ENCODE results near the gene NCKIPSD.
A peak's percentile ranks its signal among the peaks of the same experiment; 100 is the strongest.
"Not testable (repeated sequence)": the region's sequence is repeated elsewhere in the genome, so short reads cannot be mapped to it uniquely, and the experiment has no call there.

The NCKIPSD gene

DNA sequence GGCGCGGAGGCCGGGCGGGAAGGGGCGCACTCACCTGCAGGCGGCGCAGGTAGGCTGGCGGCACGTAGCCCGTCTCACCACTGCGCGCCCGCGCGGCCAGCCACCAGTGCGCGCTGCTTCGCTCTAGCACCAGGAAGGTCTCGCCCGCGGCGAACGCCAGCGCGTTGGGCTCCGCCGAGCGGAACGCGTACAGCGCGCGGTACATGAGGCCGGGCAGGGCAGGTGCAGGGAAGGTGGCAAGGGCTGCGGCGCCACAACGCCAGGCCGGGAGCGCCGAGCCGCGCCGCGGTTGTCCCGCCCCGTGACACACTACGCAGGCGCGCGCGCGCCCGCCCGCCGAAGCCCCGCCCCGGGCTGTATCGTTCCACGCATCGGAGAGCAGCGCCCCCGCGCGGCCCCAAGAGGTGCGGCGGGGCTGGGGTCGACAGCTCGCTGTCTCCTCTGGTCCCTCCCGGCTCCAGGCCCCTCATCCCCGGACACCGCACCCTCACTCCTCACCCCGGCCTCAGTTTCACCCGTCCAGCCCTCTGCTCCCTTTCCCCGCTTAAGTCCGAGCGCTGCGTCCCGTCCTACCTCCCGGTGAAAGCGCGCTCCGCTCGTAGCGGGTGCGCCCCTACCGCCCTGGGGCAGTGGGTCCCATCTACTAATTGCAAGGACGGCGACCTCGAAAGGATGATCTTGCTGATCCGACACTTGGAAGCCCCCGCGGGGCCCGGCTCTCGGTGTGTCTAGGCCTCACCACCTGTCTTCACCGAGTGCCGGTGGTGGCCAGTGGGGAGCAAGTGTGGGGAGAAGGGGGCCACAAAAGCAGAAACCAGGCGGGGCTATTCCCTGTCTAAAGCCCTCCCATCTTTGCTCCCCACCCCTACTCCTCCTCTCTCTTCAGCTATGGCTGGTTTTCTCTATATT lies at the start of gene NCKIPSD:
NCKIPSD (minus strand) TSS at position 313 of the 909 bp plus-strand sequence; CDS start at position 205, 108 bp downstream.
- peak; percentile 81 for DNase-seq

DNA sequence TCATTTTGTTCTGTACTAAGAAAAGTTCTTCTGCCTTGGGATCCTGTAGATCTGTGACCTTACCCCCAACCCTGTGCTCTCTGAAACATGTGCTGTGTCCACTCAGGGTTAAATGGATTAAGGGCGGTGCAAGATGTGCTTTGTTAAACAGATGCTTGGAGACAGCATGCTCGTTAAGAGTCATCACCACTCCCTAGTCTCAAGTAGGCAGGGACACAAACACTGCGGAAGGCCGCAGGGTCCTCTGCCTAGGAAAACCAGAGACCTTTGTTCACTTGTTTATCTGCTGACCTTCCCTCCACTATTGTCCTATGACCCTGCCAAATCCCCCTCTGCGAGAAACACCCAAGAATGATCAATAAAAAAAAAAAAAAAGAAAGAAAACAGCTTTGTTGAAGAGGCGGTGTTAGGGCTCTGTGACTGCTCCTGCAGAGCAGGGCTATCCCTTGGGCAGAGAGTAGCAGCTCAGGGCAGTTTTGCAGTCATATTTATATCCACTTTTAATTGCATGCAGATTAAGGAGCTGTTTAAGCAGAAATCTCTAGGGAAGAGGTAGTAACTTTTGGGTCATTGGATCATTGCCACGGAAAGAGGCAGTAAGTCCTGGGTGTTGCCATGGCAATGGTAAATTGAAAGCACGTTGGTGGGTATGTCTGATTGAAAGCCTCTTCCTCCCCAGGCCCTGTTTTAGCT lies 49.5 kb upstream of the NCKIPSD start:
- not testable (repeated sequence) for DNase-seq

DNA sequence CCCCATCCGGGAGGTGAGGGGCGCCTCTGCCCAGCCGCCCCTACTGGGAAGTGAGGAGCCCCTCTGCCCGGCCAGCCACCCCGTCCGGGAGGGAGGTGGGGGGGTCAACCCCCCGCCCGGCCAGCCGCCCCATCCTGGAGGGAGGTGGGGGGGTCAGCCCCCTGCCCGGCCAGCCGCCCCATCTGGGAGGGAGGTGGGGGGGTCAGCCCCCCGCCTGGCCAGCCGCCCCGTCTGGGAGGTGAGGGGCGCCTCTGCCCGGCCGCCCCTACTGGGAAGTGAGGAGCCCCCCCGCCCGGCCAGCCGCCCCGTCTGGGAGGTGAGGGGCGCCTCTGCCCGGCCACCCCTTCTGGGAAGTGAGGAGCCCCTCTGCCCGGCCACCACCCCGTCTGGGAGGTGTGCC lies 48.8 kb upstream of the NCKIPSD start:
- DNase-seq = not testable (repeated sequence)

DNA sequence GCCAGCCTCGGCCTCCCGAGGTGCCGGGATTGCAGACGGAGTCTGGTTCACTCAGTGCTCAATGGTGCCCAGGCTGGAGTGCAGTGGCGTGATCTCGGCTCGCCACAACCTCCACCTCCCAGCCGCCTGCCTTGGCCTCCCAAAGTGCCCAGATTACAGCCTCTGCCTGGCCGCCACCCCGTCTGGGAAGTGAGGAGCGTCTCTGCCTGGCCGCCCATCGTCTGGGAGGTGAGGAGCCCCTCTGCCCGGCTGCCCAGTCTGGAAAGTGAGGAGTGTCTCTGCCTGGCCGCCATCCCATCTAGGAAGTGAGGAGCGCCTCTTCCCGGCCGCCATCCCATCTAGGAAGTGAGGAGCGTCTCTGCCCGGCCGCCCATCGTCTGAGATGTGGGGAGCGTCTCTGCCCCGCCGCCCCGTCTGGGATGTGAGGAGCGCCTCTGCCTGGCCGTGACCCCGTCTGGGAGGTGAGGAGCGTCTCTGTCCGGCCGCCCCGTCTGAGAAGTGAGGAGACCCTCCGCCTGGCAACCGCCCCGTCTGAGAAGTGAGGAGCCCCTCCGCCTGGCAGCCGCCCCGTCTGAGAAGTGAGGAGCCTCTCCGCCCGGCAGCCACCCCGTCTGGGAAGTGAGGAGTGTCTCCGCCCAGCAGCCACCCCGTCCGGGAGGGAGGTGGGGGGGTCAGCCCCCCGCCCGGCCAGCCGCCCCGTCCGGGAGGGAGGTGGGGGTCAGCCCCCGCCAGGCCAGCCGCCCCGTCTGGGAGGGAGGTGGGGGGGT lies 48.2 kb upstream of the NCKIPSD start:
- DNase-seq = not testable (repeated sequence)

DNA sequence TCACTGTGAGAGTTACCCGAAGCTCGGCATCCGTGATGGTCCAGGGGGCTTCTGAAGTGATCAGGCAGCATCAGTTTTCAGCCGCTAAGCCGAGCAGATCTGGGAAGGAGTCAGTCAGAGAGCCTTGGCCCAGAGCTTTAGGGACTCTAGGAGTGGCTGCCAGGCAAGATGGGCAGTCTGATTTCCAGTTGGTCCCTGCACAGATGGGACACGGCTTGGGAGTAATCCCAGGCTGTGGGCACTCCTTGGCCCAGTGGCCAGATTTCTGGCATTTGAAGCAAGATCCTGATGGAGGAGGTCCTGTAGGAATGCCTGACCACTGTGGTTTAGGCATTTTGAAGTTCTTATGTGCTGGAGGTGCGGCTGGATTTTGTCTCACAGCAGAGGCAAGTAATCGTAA lies 41.8 kb upstream of the NCKIPSD start:
- no peak for DNase-seq

DNA sequence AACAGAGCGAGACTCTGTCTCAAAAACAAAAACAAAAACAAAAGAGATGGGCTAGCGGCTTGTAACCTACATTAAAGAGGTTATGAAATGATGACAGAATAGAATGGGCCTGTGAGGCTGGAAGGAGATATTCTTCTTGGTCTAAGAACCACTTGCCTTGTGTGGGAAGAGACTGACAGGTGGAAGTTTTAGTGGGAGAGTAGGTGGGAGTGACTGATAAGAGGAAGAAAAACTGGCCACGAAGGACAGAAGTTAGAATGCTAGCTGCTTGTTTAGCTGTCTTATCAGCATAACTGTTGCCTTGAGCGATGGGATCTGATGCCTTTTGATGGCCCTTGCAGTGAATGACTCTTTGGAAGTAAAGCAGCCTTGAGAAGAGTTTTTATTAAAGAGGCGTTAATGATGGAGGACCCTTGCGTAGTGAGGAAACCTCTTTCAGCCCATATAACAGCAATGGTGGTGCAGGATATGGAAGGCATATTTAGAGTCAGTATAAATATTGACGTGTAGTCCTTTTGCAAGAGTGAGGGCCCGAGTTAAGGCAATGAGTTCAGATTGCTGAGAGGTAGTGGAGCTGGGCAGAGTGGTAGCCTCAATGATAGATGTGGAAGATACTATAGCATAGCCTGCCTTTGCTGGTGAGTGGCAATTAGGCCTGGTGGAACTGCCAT lies 39.6 kb upstream of the NCKIPSD start:
- DNase-seq = not testable (repeated sequence)

DNA sequence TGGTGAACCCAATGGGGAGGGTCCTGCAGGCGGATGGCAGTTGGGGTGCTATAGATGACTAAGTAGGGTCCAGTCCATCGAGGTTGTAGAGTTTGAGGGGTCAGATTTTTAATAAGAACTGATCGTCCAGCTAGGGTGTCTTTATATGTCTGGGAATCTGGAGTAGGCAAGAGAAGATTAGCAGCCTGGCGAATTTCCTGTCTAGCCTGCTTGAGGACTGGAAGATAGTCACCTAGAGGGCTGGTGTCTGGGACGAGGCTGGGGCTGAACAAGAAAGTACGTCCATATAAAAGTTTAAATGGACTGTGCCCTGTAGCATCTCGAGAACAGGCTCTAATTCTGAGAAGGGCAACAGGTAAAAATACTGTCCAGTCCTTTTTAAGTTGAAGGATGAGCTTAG lies 38.0 kb upstream of the NCKIPSD start:
- no peak for DNase-seq

DNA sequence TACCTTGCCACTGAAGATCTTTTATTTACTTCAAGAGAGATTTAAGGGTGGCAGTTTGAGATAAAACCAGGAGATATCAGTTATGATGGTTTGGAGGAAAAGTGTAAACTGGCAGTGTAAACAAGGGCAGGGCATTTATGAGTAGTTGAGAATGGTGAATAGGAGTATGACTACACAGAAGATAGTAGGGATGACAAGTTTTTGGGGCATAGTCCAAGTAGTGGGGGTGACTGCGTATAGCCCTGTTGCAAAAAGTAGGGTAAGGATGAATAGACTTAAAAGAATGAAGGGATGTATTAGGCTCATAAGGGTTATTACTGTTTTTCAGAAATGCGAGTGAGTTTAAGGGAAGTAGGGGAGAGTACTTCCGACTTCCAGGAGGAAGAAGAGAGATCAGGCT lies 37.6 kb upstream of the NCKIPSD start:
- DNase-seq = not testable (repeated sequence)

DNA sequence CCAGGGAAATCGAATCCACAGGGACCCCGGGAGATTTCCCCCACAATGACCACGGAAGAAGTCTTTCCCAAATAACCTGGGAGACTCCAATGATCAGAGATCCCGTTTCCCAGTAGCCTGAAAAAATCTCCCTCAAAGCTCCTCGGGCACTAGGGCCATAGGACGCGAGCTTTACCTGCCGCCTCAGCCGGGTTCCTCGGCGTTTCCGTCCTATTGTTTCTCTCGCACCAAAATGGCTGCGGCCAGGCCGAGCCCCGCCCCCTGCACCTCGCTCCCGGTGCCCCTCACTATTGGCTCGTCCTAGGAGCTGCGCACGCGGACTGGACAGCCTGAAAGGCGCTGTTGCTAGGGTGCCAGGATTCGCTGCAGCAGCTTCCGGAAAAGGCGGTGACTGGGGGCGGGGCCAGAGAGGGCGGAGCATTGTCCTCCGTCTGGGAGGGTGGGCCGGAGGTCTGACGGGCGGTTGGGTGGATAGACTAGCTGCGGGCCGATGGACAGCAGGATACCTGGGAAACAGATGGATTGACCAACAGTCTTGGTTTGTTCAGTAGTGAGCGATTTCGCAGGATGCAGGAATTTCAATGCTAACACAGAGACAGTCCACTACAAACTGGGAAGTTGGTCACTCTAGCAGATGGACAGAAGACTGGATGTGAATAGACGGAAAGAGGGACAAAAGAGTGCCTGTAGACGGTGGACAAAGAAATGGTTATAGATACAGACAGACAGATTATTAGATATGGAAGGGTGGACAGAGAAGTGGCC lies 31.4 kb upstream of the NCKIPSD start, which contains the start of gene IP6K2:
IP6K2 (minus strand) TSS at position 240 of the 765 bp plus-strand sequence. CDS start 21,930 bp downstream, outside the sequence.
- DNase-seq = peak; percentile 94

DNA sequence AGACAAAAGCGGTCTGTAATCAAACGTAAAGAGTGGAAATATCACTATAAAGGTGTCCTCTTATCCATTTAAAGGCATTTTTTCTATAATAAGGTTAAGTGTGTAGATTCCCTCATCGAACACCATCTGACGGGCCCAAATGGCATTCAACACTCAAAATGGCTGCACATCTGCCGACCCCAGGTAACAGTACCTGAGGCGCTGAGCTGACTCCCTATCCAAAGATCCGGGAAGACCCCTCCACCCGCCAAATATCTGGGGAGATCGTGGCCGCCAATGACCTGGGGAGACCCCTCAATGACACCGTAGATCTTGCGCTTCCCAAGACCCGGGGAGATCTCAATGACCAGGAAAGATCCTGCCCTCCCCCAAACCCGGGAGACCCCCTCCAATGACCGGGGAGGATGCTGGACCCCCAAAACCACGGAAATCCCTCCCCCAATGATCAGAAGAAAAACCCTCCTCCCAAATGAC lies 30.8 kb upstream of the NCKIPSD start:
- no peak for DNase-seq

DNA sequence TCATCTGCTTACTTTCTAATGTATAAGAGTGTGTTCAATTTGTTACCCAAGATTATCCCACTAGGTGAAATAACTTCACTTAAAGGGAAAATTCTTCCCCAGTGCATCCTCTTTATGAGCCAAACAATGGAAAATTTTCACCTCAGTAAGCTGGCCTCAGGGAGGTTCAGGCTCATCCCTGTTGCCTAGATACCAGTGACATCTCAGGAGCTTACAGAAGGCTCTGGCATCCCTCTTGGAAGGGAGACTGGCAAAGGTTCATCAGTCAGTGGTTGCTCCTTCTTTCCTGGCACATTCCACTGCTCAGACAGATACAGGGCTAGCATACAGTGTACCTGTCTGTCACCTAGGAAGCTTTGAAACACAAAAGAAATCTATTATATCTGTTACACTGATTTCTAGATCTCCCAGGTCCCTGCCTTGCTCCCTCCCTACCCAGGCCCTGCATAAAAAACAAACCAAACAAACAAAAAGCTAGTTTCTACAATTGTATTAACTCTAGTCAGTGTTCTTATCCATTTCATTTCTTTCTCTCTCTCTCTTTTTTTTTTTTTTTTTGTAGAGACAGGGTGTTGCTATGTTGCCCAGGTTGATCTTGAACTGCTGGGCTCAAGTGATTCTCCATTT lies 29.6 kb upstream of the NCKIPSD start:
- peak; percentile 4 for DNase-seq

DNA sequence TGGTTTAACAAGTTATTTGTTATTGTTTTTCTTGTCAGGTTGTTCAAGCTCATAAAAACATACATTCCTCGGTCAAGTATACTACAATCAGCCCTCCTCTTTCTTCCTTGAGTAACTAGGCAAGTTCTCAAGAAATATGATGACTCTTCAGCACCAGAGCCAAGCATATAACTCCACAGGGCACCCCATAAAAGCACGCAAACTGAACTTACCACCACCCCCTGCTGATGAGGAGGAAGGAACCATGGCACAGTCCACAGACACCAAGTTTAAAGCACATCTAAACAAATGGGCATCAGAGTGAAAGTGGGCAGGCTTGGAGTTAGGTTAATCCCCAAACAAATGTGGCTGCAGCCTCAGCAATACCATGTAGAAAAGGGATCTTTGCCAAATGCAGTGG lies 26.0 kb upstream of the NCKIPSD start:
- no peak for DNase-seq

DNA sequence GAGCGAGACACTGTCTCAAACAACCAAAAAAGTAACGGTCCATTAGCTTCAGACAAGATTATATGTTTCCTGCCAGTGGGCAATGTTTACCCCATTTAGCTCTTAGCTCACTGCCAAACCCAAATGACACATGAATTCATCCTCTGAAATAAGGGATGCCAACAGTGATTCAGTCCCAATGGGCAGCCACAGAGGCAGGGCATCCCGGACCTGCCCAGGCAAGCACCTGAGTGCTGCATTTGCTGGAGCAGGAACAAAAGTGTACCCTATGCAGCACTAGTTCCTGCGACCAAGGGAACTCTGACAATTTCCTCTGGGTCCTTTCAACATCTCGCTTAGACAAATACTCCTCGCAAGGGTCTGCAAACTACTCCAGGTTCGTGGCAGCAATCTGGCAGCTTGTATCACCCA lies 23.3 kb upstream of the NCKIPSD start:
- no peak for DNase-seq

DNA sequence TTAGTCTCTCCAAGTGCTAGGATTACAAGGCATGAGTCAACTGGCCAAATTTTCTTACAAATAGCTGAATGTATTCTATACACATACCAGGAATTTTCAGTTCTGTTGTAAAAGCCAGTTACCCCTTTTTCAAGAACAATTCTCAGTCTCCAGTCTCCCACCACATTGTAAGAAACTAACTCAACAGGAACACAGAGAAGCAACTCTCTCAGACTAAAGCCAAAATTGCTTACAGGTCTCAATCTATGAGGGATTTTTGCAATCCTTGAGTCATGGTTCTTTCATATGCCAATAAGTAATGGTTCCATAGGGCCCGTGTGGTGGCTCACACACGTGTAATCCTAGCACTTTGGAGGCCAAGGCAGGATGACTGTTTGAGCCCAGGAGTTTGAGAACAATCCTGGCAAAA lies 22.8 kb upstream of the NCKIPSD start:
- DNase-seq = no peak

DNA sequence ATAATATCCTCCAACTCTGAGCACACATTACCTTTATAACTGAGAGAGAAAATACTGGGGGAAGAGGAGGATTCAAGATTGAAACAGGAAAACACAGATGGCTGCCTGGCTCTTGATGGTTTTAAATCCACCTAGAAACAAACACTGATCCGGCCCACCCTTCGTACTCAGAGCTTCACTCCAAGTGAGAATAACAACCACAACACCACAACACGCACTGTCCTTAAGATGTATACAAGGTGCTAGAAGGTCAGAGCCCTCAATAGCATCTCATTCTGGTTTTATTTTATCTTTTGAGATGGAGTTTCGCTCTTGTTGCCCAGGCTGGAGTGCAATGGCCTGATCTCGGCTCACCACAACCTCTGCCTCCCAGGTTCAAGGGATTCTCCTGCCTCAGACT lies 21.4 kb upstream of the NCKIPSD start:
- no peak for DNase-seq

DNA sequence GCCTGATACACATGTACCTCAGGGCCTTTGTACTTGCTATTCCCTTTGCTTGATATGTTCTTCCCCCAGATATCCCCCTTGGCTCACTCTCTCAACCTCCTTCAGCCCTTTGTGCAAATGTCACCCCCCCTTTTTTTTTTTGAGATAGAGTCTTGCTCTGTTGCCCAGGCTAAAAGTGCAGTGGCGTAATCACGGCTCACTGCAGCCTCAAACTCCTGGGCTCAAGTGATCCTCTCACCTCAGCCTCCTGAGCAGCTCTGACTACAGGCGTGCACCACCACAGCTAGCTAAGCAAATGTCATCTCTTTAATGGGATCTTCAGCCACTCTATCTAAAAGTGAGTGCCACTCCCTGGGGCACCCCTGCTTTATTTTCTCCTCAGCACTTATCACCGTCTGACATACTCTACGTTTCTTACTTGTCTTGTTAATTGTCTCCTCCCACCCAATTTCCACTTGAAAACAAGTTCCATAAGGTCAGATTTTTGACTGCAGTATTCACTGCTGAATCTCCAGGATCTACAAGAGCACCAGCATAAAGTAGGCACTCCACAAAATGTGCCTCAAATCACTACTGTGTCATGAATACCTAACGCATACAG lies 16.7 kb upstream of the NCKIPSD start:
- DNase-seq = no peak

DNA sequence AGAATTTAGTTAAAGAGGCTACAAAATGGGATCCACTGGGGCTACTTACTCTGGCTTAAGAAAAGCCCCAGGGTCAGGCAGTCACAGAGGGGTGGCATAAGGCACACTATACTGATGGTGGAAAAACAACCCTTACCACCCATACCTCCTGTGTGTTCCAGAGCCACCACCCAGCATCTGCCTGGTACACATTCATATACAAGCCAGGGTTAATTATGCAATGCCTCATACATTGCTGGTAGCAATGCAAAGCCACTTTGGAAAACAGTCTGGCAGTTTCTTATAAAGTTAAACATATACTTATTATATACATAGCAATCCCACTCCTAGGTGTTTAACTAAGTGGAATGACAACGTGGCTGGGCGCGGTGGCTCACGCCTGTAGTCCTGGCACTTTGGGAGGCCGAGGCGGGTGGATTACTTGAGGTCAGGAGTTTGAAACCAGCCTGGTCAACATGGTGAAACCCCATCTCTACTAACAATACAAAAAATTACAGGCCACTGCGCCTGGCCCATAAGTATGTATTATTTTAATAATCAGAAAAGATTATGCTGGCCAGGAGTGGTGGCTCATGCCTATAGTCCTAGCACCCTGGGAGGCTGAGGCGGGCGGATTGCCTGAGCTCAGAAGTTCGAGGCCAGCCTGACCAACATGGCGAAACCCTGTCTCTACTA lies 15.2 kb upstream of the NCKIPSD start:
- DNase-seq = no peak

DNA sequence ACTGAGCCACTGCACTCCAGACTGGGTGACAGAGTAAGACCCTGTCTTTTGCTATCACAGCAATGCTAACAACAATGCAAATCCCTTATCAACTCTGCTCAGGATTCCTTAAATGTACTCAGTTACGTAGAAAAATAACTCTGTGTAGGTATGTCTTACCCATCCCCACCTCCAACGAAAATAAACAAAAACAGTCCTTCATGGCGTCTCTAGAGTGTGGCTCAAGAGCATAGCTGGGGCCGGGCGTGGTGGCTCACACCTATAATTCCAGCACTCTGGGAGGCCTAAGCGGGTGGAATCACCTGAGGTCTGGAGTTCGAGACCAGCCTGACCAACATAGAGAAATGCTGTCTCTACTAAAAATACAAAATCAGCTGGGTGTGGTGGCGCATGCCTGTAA lies 13.2 kb upstream of the NCKIPSD start:
- no peak for DNase-seq

DNA sequence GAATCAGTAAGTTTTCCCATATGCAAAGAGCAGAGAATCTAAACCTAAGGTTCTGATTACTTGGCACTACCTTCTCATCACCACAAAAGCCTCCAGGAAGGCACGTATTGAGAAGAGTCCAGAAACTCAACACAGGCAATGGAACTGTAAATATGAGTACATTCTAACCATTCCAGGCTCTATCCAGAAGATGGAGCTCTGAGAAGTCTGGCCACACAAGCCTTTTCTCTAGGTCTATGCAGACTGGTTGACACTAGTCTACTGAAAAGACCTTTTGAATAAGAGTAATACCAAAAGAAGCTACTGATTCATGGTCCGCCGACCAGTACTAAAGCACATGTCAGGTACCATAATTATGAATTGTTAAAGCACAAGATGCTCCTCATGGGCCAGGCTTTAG lies 12.2 kb upstream of the NCKIPSD start:
- no peak for DNase-seq

DNA sequence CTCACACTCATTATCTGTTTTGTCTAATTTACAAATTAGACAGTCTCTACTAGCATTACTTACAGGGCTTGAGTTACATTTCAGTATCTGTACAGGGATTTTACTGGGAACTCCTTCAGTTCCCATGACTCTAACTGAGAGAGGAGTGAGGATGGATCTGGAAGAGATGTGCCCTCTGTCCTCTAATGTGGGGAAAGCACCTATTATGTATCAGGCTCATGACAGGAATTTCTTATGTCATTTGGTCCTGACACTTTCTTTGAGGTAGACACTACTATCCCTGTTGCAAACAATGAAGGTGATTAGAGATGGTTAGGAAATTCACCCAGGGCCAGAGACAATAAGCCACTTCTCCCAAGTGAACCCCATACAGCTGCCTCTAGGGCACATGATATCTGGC lies 10.9 kb upstream of the NCKIPSD start:
- DNase-seq = no peak

Data from NCI-H2227 treated with DMSO at 0.1 percent for 48 hours (cell line).